B cell (primary cell): ENCODE measurements around the gene SEC24D. TPM values are rescaled to one million over a fixed set of nuclear protein-coding genes. Genes with fewer than 3 reads are reported as not detected.

Source experiments
- ATAC-seq: fragments of 200-7000 bp; cut with Tn5 transposase; one replicate; pipeline ENCODE4 v1.10.0; 2021; ENCODE audit warnings: low read depth, mild to moderate bottlenecking, moderate number of reproducible peaks, moderate library complexity
- CTCF ChIA-PET: fragments of 350-600 bp; sonication (Branson Sonifier 250); formaldehyde crosslinking; loops from one replicate; lab custom pipeline; 2021; ENCODE audit warnings: antibody characterized with exemption, inconsistent platforms; lab: Charles Lee
- POLR2A ChIA-PET: fragments of 350-600 bp; sonication (Branson Sonifier 250); formaldehyde crosslinking; loops from one replicate; lab custom pipeline; 2021; ENCODE audit warnings: antibody characterized with exemption; lab: Charles Lee
- DNase-seq: peaks from one replicate; pipeline ENCODE4 v3.0.0; 2013
- H2AFZ ChIP-seq: 2 replicates; pipeline ENCODE4 v1.6.1; 2012; ENCODE audit warnings: mild to moderate bottlenecking, low read depth, low read length; ENCODE audit not compliant: insufficient read depth, poor library complexity, severe bottlenecking
- H3K27ac ChIP-seq, 2 donors: 1 replicate in 1 of 2; 2 replicates in 1 of 2; pipeline ENCODE4 v1.5.1; 2012 to 2013; ENCODE audit warnings: low read length in 2 of 2, mild to moderate bottlenecking in 2 of 2, moderate library complexity in 1 of 2
- H3K27me3 ChIP-seq, 4 experiments: fragments of 200-600 bp in 1 of 4; sonication (generic) in 1 of 4; replicated peaks in 1 of 4; 1 replicate in 2 of 4; 2 replicates in 2 of 4; pipeline versions ENCODE4 v1.6.1 to v1.7.0; 2013 to 2016; ENCODE audit warnings: low read length in 3 of 4, mild to moderate bottlenecking in 2 of 4, mixed read lengths in 1 of 4, moderate library complexity in 1 of 4; ENCODE audit not compliant: insufficient read depth in 4 of 4, control insufficient read depth in 3 of 4; ENCODE audit errors: control extremely low read depth in 1 of 4
- H3K36me3 ChIP-seq, 2 experiments: replicated peaks in 1 of 2; 1 replicate in 1 of 2; 2 replicates in 1 of 2; pipeline versions ENCODE4 v1.6.1 to v1.7.1; 2013; ENCODE audit warnings: low read length in 1 of 2; ENCODE audit not compliant: insufficient read depth in 2 of 2, control insufficient read depth in 1 of 2; ENCODE audit errors: control extremely low read depth in 1 of 2, extremely low read depth in 1 of 2
- H3K4me1 ChIP-seq, 2 donors: fragments of 200-600 bp in 1 of 2; sonication (generic) in 1 of 2; 1 replicate in 1 of 2; 2 replicates in 1 of 2; pipeline versions ENCODE4 v1.5.1 to v1.6.1; 2013 to 2017; ENCODE audit warnings: low read length in 2 of 2; ENCODE audit not compliant: control insufficient read depth in 2 of 2, insufficient read depth in 2 of 2
- H3K4me2 ChIP-seq: replicated peaks from 2 replicates; pipeline ENCODE3; 2012; ENCODE audit warnings: mild to moderate bottlenecking, low read depth, low read length; ENCODE audit not compliant: poor library complexity, severe bottlenecking
- H3K4me3 ChIP-seq, 5 experiments: fragments of 200-600 bp in 1 of 5; sonication (generic) in 1 of 5; 1 replicate in 3 of 5; 2 replicates in 2 of 5; pipeline versions ENCODE4 v1.5.1 to v1.7.0; 2011 to 2016; ENCODE audit warnings: low read length in 4 of 5, mild to moderate bottlenecking in 4 of 5, low read depth in 2 of 5, control low read depth in 1 of 5, moderate library complexity in 1 of 5; ENCODE audit not compliant: insufficient read depth in 1 of 5; ENCODE audit errors: control extremely low read depth in 1 of 5, extremely low read depth in 1 of 5
- H3K79me2 ChIP-seq: fragments of 200-600 bp; sonication (generic); one replicate; pipeline ENCODE4 v1.6.0; 2016; ENCODE audit warnings: low read length; ENCODE audit not compliant: control insufficient read depth, insufficient read depth
- H3K9ac ChIP-seq: fragments of 200-600 bp; sonication (generic); 2 replicates; pipeline ENCODE4 v1.6.1; 2017; ENCODE audit warnings: mild to moderate bottlenecking, low read length, moderate library complexity
- H3K9me3 ChIP-seq, 3 donors: one replicate each; pipeline versions ENCODE4 v1.6.1 to v1.7.1; 2013; ENCODE audit warnings: low read length in 2 of 3; ENCODE audit not compliant: control insufficient read depth in 2 of 3, insufficient read depth in 1 of 3; ENCODE audit errors: control extremely low read depth in 1 of 3
- H4K20me1 ChIP-seq: 2 replicates; pipeline ENCODE4 v1.6.0; 2012; ENCODE audit warnings: mild to moderate bottlenecking, low read length; ENCODE audit not compliant: insufficient read depth, control insufficient read depth, poor library complexity, severe bottlenecking
- H3K27ac Mint-ChIP-seq: one replicate; pipeline ENCODE4 v1.8.0; 2021; ENCODE audit warnings: mixed read lengths
- H3K27me3 Mint-ChIP-seq: one replicate; pipeline ENCODE4 v1.8.0; 2021; ENCODE audit warnings: mixed read lengths
- H3K4me1 Mint-ChIP-seq: one replicate; pipeline ENCODE4 v1.8.0; 2021; ENCODE audit warnings: mixed read lengths
- H3K4me3 Mint-ChIP-seq: one replicate; pipeline ENCODE4 v1.8.0; 2021; ENCODE audit warnings: mixed read lengths
- H3K9me3 Mint-ChIP-seq: one replicate; pipeline ENCODE4 v1.8.0; 2022; ENCODE audit warnings: mixed read lengths; ENCODE audit not compliant: insufficient read depth
- EZH2 ChIP-seq: IDR thresholded peaks from 2 replicates; pipeline ENCODE4 v1.6.1; 2012; ENCODE audit warnings: borderline replicate concordance, low read depth, mild to moderate bottlenecking, moderate library complexity, low read length; ENCODE audit not compliant: insufficient read depth, poor library complexity, severe bottlenecking
- WGBS: methylation state at CpG from one replicate; pipeline ENCODE4 v1.1.5; 2013; ENCODE audit warnings: missing lambda C conversion rate; ENCODE audit not compliant: insufficient coverage; 5-methylcytosine and 5-hydroxymethylcytosine counted together
- intact Hi-C: fragments of 100-400 bp; cut with micrococcal nuclease; formaldehyde crosslinking; loops from one replicate; pipeline ENCODE4 v1.10.0; 2022
- polyA plus RNA-seq: library from polyadenylated mRNA; depleted of rRNA; stranded (reverse); fragments of >200 nt; gene quantifications from 2 replicates; pipeline ENCODE4 v1.2.3, GENCODE V29; 2012
- total RNA-seq, 2 donors: library from RNA; stranded (reverse); fragments of 120-200 nt in 1 of 2; gene quantifications; 1 replicate in 1 of 2; 2 replicates in 1 of 2; pipeline versions ENCODE4 v1.2.3 to v1.2.4, GENCODE V29; 2013 to 2022
- TF ChIP-seq, protein P1 (sequence below): fragments of 200-600 bp; IDR thresholded peaks from one replicate; pipeline ENCODE4 v1.8.0; 2022; ENCODE audit warnings: antibody characterized with exemption, mild to moderate bottlenecking

The SEC24D gene
- total and polyA plus RNA-seq, 2 donors (not counting 1 experiment from before 2014, with no cell fraction given) = 7.1 to 15.8 TPM

DNA sequence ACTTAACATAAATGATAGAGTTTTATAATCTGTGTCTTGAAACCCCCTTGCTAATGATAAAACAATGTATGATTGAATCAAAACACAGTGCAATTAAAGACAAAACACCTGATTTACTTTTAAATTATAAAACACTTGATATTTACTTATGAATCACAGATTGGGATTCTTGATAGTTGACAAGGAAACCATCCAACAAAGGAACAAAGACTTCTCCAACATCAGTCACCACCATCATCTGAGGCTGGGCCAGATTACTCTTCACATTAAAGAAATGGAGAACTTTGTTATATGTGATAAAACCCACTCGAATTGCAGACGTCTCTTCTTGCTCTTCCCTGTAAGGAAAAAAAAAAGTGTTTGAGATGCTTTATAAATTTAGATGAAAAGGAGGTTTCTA, 83.4 kb downstream of the SEC24D start:
- Histone ChIP-seq H3K4me2 (no peak overlapping the region), H3K9me3 (no peaks in the 10 kb centered on the region), H4K20me1 (no peaks in the 10 kb centered on the region), H2AFZ (no peak overlapping the region), H3K36me3 (peaks cover 0 to 19% of the 10 kb centered on the region in 2 experiments), H3K27me3 (no peaks in the 10 kb centered on the region), H3K9ac (no peak overlapping the region), H3K4me3 (no peak overlapping the region), H3K27ac (no peak overlapping the region), H3K79me2 (no peaks in the 10 kb centered on the region), H3K4me1 (no peaks in the 10 kb centered on the region)
- ChIA-PET POLR2A (no interaction called here), CTCF (interaction anchor here (1.3 kb wide), 1 partner anchor 19 kb away, joined by 4 read pairs; no protein-coding TSS in a partner anchor)
- ATAC-seq (no peak), DNase-seq (no peak)
- no peak overlapping the region for H3K27ac Mint-ChIP-seq
- no CpG with 5 or more reads among the region's 2 CpGs for WGBS
- intact Hi-C loops = no loop called here
- no peak for TF ChIP-seq EZH2
- TF ChIP-seq, protein P1, sequence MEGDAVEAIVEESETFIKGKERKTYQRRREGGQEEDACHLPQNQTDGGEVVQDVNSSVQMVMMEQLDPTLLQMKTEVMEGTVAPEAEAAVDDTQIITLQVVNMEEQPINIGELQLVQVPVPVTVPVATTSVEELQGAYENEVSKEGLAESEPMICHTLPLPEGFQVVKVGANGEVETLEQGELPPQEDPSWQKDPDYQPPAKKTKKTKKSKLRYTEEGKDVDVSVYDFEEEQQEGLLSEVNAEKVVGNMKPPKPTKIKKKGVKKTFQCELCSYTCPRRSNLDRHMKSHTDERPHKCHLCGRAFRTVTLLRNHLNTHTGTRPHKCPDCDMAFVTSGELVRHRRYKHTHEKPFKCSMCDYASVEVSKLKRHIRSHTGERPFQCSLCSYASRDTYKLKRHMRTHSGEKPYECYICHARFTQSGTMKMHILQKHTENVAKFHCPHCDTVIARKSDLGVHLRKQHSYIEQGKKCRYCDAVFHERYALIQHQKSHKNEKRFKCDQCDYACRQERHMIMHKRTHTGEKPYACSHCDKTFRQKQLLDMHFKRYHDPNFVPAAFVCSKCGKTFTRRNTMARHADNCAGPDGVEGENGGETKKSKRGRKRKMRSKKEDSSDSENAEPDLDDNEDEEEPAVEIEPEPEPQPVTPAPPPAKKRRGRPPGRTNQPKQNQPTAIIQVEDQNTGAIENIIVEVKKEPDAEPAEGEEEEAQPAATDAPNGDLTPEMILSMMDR = no peak
- no peaks in the 10 kb centered on the region for H3K4me1 Mint-ChIP-seq
- no peak overlapping the region for H3K4me3 Mint-ChIP-seq
- H3K9me3 Mint-ChIP-seq = no peaks in the 10 kb centered on the region
- no peaks in the 10 kb centered on the region for H3K27me3 Mint-ChIP-seq

DNA sequence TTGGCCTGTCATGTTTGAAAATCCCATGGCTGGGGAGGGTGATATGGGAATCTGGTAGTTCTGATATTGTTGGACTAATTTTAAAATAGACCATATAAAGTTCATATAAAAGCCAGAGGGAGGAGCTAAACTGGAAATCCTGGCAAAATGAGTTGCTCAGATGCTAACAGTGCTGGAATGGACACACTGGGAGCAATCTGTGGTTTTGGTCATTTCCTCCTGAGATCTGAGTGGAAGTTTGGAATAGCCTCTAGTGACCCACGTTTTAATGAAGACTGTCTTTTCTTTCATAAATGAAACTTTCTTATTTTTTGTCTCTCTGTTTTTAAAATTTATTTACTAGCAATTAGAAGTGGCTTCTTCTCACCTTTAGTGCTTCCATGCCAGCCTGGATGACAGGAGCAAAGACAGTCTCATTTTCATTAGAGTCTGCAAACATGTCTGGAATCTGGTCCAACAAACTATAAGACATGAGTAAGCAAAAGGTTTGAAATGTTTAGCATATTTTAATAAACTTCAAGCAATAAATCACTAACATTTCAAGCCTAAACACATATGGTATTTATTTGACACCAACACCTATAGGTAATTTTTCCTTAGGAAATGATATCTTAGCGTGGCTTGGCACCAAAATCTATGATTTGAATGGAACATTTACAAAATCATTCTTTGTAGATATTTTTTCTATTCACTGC, 84.2 kb downstream of the SEC24D start:
- ChIA-PET CTCF (no interaction called here), POLR2A (no interaction called here)
- no peak overlapping the region for H3K4me3 Mint-ChIP-seq
- Histone ChIP-seq H4K20me1 (no peaks in the 10 kb centered on the region), H3K27ac (no peak overlapping the region), H3K4me2 (no peak overlapping the region), H3K9ac (no peak overlapping the region), H3K9me3 (no peaks in the 10 kb centered on the region), H3K4me1 (no peaks in the 10 kb centered on the region), H3K27me3 (no peaks in the 10 kb centered on the region), H3K36me3 (peaks cover 0 to 19% of the 10 kb centered on the region in 2 experiments), H3K4me3 (no peak overlapping the region), H3K79me2 (no peaks in the 10 kb centered on the region), H2AFZ (no peak overlapping the region)
- no peak overlapping the region for H3K27ac Mint-ChIP-seq
- H3K4me1 Mint-ChIP-seq = no peaks in the 10 kb centered on the region
- H3K9me3 Mint-ChIP-seq = no peaks in the 10 kb centered on the region
- no peaks in the 10 kb centered on the region for H3K27me3 Mint-ChIP-seq
- TF ChIP-seq, protein P1 = no peak
- TF ChIP-seq EZH2 = no peak
- ATAC-seq = no peak
- WGBS = no CpG with 5 or more reads among the region's 2 CpGs
- DNase-seq = no peak
- intact Hi-C loops = no loop called here
